Activated T-cell treated with anti-CD3 and anti-CD28 coated beads for 1 hour (primary cell): ENCODE data around the gene GPR26.

Experiments
- DNase-seq: peaks from one replicate; pipeline ENCODE4 v3.0.0-alpha.2; 2020; ENCODE audit warnings: low read depth

GPR26 gene, protein sequence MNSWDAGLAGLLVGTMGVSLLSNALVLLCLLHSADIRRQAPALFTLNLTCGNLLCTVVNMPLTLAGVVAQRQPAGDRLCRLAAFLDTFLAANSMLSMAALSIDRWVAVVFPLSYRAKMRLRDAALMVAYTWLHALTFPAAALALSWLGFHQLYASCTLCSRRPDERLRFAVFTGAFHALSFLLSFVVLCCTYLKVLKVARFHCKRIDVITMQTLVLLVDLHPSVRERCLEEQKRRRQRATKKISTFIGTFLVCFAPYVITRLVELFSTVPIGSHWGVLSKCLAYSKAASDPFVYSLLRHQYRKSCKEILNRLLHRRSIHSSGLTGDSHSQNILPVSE

DNA sequence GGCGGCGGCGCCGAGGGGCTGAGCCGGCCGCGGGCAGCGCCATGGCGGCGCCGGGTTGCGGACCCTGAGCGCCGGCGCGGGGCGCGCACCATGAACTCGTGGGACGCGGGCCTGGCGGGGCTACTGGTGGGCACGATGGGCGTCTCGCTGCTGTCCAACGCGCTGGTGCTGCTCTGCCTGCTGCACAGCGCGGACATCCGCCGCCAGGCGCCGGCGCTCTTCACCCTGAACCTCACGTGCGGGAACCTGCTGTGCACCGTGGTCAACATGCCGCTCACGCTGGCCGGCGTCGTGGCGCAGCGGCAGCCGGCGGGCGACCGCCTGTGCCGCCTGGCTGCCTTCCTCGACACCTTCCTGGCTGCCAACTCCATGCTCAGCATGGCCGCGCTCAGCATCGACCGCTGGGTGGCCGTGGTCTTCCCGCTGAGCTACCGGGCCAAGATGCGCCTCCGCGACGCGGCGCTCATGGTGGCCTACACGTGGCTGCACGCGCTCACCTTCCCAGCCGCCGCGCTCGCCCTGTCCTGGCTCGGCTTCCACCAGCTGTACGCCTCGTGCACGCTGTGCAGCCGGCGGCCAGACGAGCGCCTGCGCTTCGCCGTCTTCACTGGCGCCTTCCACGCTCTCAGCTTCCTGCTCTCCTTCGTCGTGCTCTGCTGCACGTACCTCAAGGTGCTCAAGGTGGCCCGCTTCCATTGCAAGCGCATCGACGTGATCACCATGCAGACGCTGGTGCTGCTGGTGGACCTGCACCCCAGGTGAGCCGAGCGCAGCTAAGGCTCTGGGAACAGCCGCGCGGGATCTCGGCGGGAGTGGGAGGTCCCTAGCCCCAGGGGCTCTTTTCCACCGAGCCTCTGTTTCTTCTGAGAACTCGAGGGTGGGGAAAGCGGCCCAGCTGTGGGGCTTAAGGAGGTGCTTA is at the start of gene GPR26:
Gene GPR26 (plus strand): TSS at position 38 of the 919 bp plus-strand sequence. CDS start 53 bp downstream, at position 91.
- no peak for DNase-seq

DNA sequence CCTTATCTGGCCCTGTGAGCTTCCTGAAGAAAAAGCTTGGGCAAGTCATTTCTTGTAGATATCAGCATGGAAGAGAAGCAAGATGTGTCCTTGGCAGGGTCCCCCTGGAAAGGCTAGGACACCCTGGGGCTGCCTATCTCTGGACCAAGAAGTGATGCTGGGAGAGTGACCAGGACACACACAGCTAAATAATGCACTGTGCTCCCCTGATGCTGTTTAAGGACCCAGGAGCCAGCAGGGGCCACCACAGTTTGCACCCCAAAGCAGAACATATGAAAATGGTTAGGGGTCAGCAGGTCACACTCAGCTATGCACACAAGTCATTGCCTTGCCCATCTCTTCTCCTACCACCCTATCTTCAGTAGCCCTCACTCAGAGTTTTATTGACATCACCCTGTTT is 47.9 kb upstream of the GPR26 start:
- no peak for DNase-seq

DNA sequence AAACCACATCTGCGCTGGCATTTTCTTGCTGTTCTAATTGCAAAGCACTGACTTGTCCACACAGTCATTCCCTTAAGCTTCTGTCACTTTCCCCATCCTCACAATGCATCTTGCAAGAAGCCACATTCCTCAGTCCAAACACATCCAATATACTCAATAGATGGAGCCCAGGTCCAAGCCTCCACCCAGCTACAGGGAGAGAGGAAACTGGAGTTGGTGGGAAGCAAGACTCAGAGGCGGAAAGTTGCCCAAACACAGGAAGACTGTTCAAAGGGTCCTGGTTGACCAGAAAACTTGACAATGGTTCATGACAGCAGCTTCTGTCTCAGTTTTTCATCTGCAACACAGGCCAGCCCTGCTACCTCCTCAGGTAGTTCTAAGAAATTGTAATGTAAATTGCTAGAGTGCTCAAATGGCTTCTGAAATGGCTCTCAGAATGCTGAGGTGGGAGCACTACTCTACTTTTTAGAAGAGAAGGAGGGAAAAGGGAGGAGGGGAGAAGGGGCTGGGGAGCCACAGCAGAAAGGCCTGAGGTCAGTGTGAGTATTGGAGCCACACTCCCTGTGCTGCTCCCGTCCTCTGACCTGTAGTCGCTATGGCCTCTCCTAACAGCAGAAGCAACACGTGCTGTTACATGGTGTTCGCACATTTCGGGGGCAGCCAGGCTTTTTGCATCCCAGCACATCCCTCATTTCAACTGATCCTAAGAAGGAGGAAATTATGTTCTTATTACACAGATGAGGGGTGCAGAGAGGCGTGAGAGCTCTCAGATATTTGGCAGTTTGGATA is 46.9 kb upstream of the GPR26 start:
- DNase-seq: no peak

DNA sequence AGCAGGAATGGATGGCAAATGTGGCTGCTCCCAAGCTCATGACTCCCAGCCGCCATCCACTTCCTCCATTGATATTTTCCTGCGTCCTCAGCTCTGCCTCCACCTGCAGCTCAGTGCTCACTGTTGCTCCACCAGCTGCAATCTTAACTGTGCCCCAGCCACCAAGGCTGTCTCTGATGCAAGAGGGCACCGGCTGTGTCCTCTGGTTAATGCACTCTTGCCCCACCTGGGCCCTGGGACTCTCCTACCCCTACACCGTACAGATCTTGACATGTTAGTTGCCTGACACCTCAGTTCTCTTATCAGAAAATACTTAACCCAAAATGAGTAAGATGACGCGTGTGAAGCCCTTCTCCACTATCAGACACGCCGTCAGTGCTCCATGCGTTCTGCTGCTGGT is 45.5 kb upstream of the GPR26 start:
- no peak for DNase-seq

DNA sequence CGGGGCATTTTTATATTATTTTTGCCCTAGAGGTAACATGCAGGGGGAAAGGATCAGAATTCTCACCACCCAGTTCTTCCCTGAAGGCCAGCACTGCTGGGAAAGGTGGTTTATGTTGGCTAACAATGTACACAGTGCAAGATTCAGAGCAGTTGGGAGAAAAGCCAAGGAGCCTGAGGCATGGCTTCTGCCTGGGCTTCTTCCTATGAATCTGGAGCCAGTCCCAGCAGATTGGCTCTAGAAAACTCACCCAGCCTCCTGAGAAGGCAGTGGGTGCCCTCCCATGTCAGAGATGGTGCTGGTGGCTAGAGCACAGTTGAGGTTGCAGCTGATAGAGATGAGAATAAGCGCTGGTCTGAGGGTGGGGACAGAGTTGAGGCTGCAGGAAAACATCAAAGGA is 44.7 kb upstream of the GPR26 start:
- DNase-seq: no peak

DNA sequence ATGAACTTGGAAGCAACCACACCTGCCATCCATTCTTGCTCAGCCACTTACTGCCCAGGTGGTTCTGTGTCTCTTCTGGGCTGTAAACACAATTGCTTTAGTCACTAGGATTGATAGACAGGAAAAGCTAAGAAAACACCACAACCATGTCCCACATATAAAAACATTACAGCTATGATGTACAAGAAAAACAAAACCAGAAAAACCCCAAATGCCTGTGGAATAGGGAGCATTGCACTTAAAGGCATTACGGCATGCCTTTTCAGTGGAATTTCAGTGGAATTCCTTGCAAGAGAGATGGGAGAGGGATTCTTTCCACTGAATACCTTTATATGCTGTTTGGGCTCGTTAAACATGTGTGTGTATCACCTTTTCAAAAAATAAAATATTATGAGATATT is 44.2 kb upstream of the GPR26 start:
- DNase-seq: no peak

DNA sequence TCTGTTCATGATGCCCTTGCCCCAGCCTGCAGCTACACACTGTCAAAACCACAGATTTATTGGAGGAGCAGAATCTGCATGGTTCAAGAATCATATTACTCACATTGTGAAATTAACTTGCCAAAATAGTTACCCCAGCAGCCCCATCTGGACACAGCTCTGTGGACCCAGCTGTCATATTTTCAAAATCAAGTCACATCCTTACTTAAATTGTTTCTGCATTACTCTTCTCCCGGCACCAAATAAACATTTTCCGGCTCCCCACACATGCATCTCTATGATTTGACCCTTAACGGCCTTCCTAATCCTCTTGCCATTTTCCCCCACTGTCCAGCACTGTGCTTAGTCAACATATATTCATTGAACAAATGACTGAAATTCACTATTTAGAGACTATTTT is 43.8 kb upstream of the GPR26 start:
- DNase-seq: no peak

DNA sequence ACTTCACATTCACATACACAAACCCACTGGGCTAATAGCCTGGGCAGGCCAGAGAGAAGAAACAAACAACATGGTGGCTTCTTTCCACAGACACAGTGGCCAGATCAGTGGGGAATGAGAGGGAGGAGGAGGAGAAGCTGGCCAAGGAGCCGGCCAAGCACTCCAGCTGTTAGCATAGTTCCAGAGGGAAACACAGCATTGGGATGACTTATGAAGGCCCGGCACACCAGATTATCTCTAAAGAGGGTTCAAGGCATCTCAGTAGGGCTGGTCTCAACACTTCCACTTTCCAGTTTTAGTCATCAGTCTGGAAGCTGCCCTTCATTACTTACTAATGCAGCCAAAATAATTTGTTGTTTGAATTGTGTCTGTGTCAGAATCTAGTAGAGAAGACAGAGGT is 42.1 kb upstream of the GPR26 start:
- DNase-seq: no peak

DNA sequence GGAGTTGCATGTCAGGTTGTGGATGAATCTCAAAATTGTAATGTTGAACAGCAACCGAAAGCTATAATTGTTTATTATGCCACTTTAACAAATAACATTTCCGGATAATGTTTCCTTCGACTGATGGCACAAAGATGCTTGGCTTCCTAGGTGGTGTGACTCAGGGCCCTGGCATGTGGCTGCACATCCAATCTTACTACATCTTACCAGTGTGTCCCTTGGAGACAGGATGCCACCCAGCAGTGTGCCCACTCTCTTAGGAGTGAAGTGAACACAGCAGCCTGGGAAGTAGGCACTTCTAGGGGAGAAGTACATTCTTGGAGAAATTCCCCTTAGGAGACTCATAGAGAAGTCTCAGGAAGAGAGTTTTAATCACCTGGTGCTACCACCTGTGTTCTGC is 33.0 kb upstream of the GPR26 start:
- no peak for DNase-seq

DNA sequence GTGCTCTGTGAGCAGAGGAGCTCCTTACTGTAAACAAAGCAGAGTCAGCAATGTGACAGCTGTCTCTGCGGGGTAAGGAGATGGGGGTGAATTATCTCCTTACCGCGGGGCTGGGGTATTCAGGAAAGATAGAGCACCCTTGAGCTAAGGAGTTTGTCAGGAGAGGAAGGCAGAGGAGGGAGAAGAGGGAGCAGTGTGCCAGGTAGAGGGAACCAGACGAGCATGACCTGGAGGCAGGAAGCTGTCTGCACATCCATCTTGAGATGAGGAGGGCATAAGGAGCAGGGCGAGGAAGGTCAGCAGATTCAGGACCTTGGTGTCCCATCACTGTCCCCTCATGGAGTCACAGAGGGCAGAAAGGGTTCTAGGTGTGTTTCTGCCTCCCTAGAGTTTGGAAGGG is 32.5 kb upstream of the GPR26 start:
- no peak for DNase-seq

DNA sequence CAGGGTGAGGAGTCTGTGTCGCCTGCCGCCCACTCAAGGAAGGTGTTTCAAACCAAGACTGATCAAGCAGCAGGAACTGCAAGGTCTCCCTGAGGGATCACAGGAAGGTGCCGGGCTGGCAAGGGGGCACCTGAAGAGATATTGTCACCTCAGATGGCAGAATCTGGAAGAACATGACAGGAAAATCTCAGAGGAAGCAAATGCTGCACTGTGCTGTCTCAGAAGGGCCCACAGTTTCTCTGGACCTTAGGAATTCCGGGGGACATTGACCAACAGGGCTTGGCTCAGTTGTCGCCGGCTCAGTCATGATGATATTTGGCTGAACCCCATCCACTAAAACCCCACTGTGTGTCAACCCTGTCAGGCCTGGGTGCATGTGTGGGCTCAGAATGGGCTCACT is 31.9 kb upstream of the GPR26 start:
- no peak for DNase-seq

DNA sequence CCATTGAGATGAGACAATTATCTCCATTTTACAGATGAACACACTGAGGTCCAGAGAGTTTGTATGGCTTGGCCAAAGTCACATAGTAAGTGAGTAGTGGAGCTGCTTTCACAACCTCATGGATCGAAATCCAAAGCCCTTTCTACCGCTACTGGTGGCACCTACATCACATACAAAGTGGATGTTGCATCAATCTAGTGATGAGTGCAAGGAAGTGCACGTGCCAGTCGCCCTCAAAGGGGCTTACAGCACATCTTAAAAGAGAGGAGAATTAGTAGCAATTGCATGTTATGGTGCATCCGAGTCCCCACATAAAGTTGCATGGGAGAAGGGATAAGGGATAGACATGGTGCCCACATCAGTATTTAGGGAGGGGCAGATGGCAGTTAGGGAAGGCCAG is 31.0 kb upstream of the GPR26 start:
- DNase-seq: no peak

DNA sequence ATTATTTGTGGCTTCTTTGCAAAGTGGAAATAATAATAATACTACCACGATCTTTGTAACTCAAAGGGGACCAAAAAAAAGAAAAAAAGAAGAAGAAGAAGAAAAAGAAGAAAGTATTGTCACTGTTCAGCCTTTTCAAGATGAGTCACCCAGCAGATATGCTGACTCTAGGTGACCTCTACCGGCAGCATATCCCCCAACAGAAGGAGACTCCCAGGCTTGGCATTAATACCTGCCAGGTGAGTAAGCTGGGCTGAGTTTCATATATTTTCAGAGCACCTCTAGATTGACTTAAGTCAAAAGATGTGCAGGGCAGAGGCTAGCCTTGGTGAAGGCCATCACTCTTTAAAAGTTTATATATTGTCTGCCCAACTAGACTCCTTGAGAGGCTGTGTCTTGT is 30.4 kb upstream of the GPR26 start:
- DNase-seq: no peak

DNA sequence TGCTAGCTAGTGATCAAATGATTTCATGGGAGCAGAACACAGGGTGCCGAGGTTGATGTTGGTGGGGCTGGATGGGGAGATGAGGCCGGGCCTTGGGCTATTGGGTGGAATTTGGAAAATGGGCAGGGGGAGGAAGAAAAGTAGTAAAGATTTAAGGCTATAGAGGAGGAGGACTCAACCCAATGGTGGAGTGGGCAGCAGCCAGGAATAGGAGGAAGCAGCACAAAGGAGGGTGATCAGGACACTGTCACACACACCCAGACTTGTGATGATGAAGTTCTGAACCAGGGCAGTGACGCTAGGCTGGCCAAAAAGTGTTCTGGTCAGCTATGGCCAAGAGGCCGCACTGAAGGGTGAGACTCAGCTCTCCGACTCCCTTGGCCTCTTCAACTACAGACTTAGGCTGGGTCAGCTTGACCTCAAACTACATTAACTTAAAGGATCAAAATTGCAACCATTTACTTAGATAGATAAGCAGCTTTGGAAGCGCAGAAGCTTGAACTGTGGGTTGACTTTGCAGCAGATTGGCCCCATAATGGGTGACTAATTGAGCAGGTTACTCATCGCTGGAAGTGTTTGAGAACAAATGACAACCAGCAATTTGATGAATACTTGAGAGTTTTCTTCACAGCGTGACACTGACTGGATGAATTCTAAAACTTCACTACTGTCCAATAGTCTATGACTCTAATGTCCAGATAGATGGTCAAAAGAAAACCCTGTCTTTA is 29.4 kb upstream of the GPR26 start:
- no peak for DNase-seq

DNA sequence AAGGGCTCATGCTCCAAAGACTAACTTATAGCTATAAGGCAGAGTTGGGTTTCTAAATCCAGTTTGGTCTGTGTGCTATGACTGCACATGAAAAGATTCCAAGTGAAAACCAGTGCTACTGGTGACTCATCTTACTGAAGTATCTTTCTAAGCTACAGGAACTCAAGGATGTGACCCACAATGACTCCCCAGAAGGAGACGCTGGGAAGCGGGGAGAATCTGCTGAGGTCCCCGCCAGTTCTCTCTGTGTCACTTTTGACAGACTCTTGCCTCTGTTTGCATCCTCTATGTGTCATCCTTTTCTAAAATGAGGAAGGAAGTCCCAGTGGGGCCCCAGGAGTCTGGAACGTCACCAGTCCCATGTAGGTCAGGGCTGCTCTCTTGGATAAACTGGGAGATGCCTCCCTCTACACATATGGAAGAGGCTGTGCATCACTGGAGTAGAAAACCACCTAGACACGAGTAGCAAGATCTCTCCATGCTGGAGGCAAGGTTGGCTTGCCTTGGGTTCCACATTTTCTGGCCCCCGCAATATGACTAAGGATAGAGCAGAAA is 28.8 kb upstream of the GPR26 start:
- DNase-seq: no peak

DNA sequence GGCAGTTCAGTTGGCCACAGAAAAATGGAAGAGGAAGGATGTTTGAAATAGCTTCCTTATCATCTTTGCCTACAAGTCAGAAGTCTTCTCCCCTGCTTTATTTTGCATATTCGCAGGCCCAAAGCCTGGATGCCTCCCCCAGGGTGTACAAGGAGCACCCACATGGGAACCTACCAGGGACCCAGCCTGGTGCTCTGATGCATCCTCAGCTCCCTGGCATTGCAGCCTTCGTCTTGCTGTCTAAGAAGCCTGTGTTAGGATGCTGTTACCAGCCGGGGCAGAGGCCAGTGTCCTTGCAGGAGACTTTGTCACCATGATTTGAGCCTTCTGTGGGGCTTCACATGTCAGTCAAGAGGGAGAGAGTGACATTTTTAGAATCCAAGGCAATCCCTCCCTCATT is 27.0 kb upstream of the GPR26 start:
- DNase-seq: no peak

DNA sequence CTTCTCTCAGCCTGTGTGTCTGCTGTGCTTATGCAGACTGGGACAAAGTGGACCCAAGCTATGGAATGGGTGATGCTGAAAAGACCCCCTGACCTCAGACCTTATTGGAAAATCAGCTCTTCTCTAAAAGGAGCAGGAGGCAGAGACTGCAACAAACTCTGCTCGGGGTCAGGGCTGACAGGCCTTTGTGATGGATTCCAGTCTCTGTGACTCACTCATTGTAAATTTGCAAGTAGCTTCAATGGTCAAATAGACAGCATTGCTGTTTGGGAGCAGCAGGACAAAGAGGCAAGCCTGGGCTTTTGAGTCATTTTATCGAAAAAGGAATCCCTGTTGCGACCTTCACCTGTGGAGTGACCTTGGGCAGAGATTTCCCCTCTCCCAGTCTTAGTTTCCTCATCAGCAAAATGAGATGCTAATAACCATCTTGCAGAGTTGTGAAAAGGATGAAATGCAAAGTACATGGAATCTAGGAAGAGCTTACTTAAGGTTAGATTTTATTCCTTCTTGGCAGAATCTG is 26.1 kb upstream of the GPR26 start:
- no peak for DNase-seq

DNA sequence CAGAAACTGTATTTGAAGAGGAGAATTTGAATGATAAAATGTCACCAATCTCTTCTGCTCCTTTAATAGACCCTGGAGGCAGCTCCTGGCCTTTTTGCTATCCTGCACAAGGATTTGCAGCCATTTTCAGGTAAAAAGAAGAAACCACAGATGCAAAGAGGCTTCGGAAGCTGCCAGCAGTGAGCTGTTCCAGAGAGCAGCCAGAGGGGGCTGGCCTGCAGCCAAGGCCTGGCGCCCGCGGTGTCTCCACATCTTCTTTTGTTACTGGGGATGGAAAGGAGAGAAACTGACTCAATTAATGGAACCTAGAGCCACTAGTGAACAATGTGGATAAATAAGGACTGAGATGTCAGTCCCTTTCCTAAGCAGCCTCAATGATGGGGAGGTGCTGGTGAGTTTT is 23.9 kb upstream of the GPR26 start:
- no peak for DNase-seq

DNA sequence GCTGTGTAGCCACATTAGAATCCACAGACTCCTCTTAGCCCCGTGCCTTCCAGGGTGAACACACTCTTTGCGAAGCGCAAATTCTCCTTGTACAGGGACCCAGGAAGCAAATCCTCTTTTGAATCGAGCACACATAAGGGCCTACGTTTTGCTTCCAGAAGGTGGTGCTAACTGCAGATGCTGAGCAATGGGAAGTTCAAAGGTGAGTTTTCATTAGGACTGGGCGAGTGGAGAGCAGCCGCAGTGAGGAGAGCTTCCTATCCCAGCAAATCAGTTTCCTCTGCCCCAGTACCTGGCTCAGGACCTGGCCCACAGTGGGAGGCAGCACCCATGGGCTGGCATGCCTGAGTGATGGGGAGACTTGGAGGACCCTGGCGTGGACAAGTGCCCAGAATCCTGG is 23.5 kb upstream of the GPR26 start:
- no peak for DNase-seq

DNA sequence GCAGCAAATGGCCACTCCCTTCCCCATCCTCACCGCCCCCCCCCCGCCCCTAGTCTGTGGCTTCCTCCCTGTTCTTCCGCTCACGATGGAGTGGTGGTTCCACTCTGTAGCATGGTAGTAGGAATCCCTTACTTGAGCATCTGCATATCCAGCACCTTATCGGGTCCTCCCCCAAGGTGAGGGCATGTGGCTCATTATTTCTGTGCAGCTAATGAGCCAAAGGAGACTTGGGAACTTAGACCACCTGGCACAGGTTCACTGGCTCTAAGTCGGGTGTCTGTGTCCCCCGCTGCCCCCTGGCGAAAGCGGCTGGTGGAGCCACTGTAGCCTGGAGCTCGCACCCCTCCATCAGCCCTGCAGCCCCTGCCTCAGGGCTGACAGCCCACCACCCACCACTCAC is 22.8 kb upstream of the GPR26 start:
- DNase-seq: no peak

DNA sequence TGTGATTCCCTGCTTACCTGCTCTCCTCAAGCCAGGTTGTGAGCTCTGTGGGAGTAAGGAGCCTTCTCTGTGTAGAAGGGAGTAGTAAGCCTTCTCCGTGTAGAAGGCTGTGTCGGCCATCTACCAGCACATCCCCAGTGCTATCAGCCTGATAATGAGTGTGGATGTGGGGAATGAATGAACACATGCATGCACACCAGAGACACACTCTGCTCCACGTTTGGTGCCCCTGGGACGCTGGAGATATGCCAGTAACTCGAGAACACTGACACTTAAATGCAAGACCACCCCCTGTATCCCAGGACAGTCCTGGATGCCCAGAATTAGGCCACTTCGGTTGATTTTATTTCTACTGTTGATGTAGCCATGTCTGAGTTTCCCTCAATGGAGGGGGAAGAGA is 21.1 kb upstream of the GPR26 start:
- DNase-seq: no peak
